H9 (cell line): ENCODE data around the gene FBXO34. TPM values are rescaled to one million over a fixed set of nuclear protein-coding genes. Genes with fewer than 3 reads are reported as not detected.

Experiments
- DNase-seq: peaks from one replicate; pipeline ENCODE4 v3.0.0-alpha.2; 2017
- H2AFZ ChIP-seq: one replicate; pipeline ENCODE4 v1.6.1; 2013; ENCODE audit warnings: mild to moderate bottlenecking, low read length, control low read depth, moderate library complexity
- H2AK5ac ChIP-seq: 2 replicates; pipeline ENCODE4 v1.6.1; 2013; ENCODE audit warnings: low read length, control low read depth, mixed read lengths; ENCODE audit not compliant: insufficient read length
- H2BK120ac ChIP-seq: one replicate; pipeline ENCODE4 v1.6.1; 2013; ENCODE audit warnings: low read depth, mild to moderate bottlenecking, low read length, control low read depth, inconsistent platforms; ENCODE audit not compliant: poor library complexity, severe bottlenecking
- H2BK12ac ChIP-seq: 2 replicates; pipeline ENCODE4 v1.6.1; 2013; ENCODE audit warnings: low read length, control low read depth, mixed read lengths, low read depth; ENCODE audit not compliant: insufficient read length
- H2BK15ac ChIP-seq: 2 replicates; pipeline ENCODE4 v1.6.1; 2013; ENCODE audit warnings: low read depth, low read length, control low read depth
- H2BK20ac ChIP-seq: one replicate; pipeline ENCODE4 v1.6.1; 2013; ENCODE audit warnings: low read depth, mild to moderate bottlenecking, low read length, control low read depth, inconsistent platforms; ENCODE audit not compliant: poor library complexity, severe bottlenecking
- H2BK5ac ChIP-seq: 2 replicates; pipeline ENCODE4 v1.6.1; 2013; ENCODE audit warnings: low read length, control low read depth, mixed read lengths; ENCODE audit not compliant: insufficient read length
- H3K14ac ChIP-seq: 2 replicates; pipeline ENCODE4 v1.6.1; 2013; ENCODE audit warnings: low read length, control low read depth; ENCODE audit not compliant: insufficient read depth
- H3K18ac ChIP-seq: 2 replicates; pipeline ENCODE4 v1.6.1; 2013; ENCODE audit warnings: low read depth, mild to moderate bottlenecking, mixed read lengths, low read length, control low read depth; ENCODE audit not compliant: insufficient read length
- H3K23ac ChIP-seq: 2 replicates; pipeline ENCODE4 v1.6.1; 2013; ENCODE audit warnings: low read length, control low read depth, mixed read lengths, low read depth; ENCODE audit not compliant: insufficient read length
- H3K23me2 ChIP-seq: 2 replicates; pipeline ENCODE4 v1.6.1; 2013; ENCODE audit warnings: low read depth, mild to moderate bottlenecking, mixed read lengths, low read length, control low read depth; ENCODE audit not compliant: insufficient read length, poor library complexity, severe bottlenecking
- H3K27ac ChIP-seq: 2 replicates; pipeline ENCODE4 v1.5.1; 2013; ENCODE audit warnings: low read length, control low read depth, mixed read lengths, low read depth; ENCODE audit not compliant: insufficient read length
- H3K27me3 ChIP-seq: 2 replicates; pipeline ENCODE4 v1.6.1; 2013; ENCODE audit warnings: low read length, control low read depth, inconsistent platforms; ENCODE audit not compliant: insufficient read depth
- H3K4ac ChIP-seq: 2 replicates; pipeline ENCODE4 v1.6.1; 2013; ENCODE audit warnings: low read depth, mild to moderate bottlenecking, control low read depth, inconsistent platforms, low read length, moderate library complexity
- H3K4me1 ChIP-seq: 2 replicates; pipeline ENCODE4 v1.6.1; 2013; ENCODE audit warnings: low read length, control low read depth, inconsistent platforms; ENCODE audit not compliant: insufficient read depth
- H3K4me2 ChIP-seq: 2 replicates; pipeline ENCODE4 v1.6.1; 2013; ENCODE audit warnings: low read length, control low read depth, mixed read lengths; ENCODE audit not compliant: insufficient read length, insufficient read depth
- H3K56ac ChIP-seq: 2 replicates; pipeline ENCODE4 v1.6.1; 2013; ENCODE audit warnings: low read depth, mild to moderate bottlenecking, mixed read lengths, low read length, control low read depth; ENCODE audit not compliant: insufficient read length
- H3K79me1 ChIP-seq: 2 replicates; pipeline ENCODE4 v1.6.1; 2013; ENCODE audit warnings: low read depth, mild to moderate bottlenecking, moderate library complexity, low read length, control low read depth, inconsistent platforms; ENCODE audit not compliant: insufficient read depth, poor library complexity, severe bottlenecking
- H3K79me2 ChIP-seq: 2 replicates; pipeline ENCODE4 v1.6.1; 2013; ENCODE audit warnings: low read length, control low read depth, inconsistent platforms; ENCODE audit not compliant: insufficient read depth
- H3K9ac ChIP-seq: 2 replicates; pipeline ENCODE4 v1.6.1; 2013; ENCODE audit warnings: low read length, control low read depth, mixed read lengths; ENCODE audit not compliant: insufficient read length; ENCODE audit errors: extremely low read depth
- H3K9me3 ChIP-seq: one replicate; pipeline ENCODE4 v1.6.1; 2013; ENCODE audit warnings: low read depth, low read length, inconsistent platforms; ENCODE audit not compliant: control insufficient read depth
- H3T11ph ChIP-seq: one replicate; pipeline ENCODE4 v1.6.1; 2013; ENCODE audit warnings: mild to moderate bottlenecking, low read length, control low read depth, inconsistent platforms
- H4K20me1 ChIP-seq: one replicate; pipeline ENCODE4 v1.6.1; 2013; ENCODE audit not compliant: control insufficient read depth, insufficient read length, insufficient read depth
- H4K5ac ChIP-seq: 2 replicates; pipeline ENCODE4 v1.6.1; 2013; ENCODE audit warnings: low read depth, mild to moderate bottlenecking, mixed read lengths, low read length, control low read depth; ENCODE audit not compliant: insufficient read length
- H4K8ac ChIP-seq: replicated peaks from 2 replicates; pipeline ENCODE4 v1.6.1; 2013; ENCODE audit warnings: low read length, control low read depth, mixed read lengths, low read depth; ENCODE audit not compliant: insufficient read length
- H4K91ac ChIP-seq: 2 replicates; pipeline ENCODE4 v1.6.1; 2013; ENCODE audit warnings: low read depth, mild to moderate bottlenecking, moderate library complexity, mixed read lengths, low read length, control low read depth; ENCODE audit not compliant: insufficient read length
- H3K27ac Mint-ChIP-seq, 3 experiments: 2 replicates in 2 of 3; 3 replicates in 1 of 3; pipeline ENCODE4 v1.8.0; 2020 to 2021; ENCODE audit warnings: mixed read lengths in 3 of 3, mild to moderate bottlenecking in 1 of 3, moderate library complexity in 1 of 3
- H3K27me3 Mint-ChIP-seq: 2 replicates; pipeline ENCODE4 v1.8.0; 2021; ENCODE audit warnings: low read depth, mild to moderate bottlenecking, moderate library complexity, mixed read lengths
- H3K36me3 Mint-ChIP-seq, 3 experiments: 2 replicates in 2 of 3; 3 replicates in 1 of 3; pipeline ENCODE4 v1.8.0; 2020 to 2021; ENCODE audit warnings: low read depth in 3 of 3, mixed read lengths in 3 of 3; ENCODE audit not compliant: insufficient read depth in 1 of 3
- H3K4me1 Mint-ChIP-seq, 2 experiments: 2 replicates each; pipeline ENCODE4 v1.8.0; 2020; ENCODE audit warnings: mixed read lengths in 2 of 2
- H3K4me3 Mint-ChIP-seq, 2 experiments: 2 replicates in 1 of 2; 3 replicates in 1 of 2; pipeline ENCODE4 v1.8.0; 2020 to 2021; ENCODE audit warnings: mild to moderate bottlenecking in 2 of 2, mixed read lengths in 2 of 2, moderate library complexity in 1 of 2
- H3K9me3 Mint-ChIP-seq, 2 experiments: 2 replicates in 1 of 2; 3 replicates in 1 of 2; pipeline ENCODE4 v1.8.0; 2020; ENCODE audit warnings: mild to moderate bottlenecking in 2 of 2, mixed read lengths in 2 of 2, moderate library complexity in 1 of 2
- CTCF ChIP-seq: fragments of 200-600 bp; sonication (generic); conservative IDR thresholded peaks from 3 replicates; pipeline ENCODE4 v1.8.0; 2021; ENCODE audit warnings: antibody characterized with exemption, mild to moderate bottlenecking
- WGBS: extraction: QIAGEN DNeasy Blood & Tissue Kit; methylation state at CpG from one replicate; pipeline ENCODE4 v1.1.7; 2013; ENCODE audit warnings: missing lambda C conversion rate, low lambda C conversion rate, mixed read lengths; ENCODE audit not compliant: insufficient read length; ENCODE audit errors: extremely low coverage; 5-methylcytosine and 5-hydroxymethylcytosine counted together
- total RNA-seq: library from RNA; stranded (reverse); gene quantifications from 2 replicates; pipeline ENCODE4 v1.2.1, GENCODE V29; 2021

Gene FBXO34
- total RNA-seq, 1 experiment from 2014 or later = 12.0 TPM

GRCh38 chr14:55333711-55334485 is 62.7 kb downstream of the FBXO34 start:
- H3K4ac ChIP-seq = no peak overlapping the region
- no peaks in the 10 kb centered on the region; the same call in 1 of the 2 replicates for H3K4me1 ChIP-seq
- H3K79me1 ChIP-seq = peaks cover 6% of the 10 kb centered on the region
- no peak overlapping the region for H4K8ac ChIP-seq
- H3K56ac ChIP-seq = no peak overlapping the region
- H4K91ac ChIP-seq = no peak overlapping the region
- DNase-seq = no peak
- Mint-ChIP-seq H3K9me3 (no peaks in the 10 kb centered on the region), H3K27ac (peak overlapping the region in 1 of 3 experiments; percentile 35; a peak in 1 of 7 replicates), H3K4me1 (peaks cover 11 to 13% of the 10 kb centered on the region in 2 experiments), H3K4me3 (no peak overlapping the region), H3K36me3 (no peaks in the 10 kb centered on the region; a peak in 1 of 7 replicates), H3K27me3 (no peaks in the 10 kb centered on the region)
- H3K27me3 ChIP-seq = no peaks in the 10 kb centered on the region
- H2AK5ac ChIP-seq = no peak overlapping the region
- no peak overlapping the region for H3K9ac ChIP-seq
- no peak overlapping the region for H3K23ac ChIP-seq
- H2BK5ac ChIP-seq = no peak overlapping the region
- H3K18ac ChIP-seq = no peak overlapping the region
- H3K79me2 ChIP-seq = no peaks in the 10 kb centered on the region
- H2BK15ac ChIP-seq = no peak overlapping the region
- no peak overlapping the region for H3K14ac ChIP-seq
- H2BK12ac ChIP-seq = no peak overlapping the region
- no peaks in the 10 kb centered on the region for H3K23me2 ChIP-seq
- H2BK20ac ChIP-seq = no peak overlapping the region
- H3K4me2 ChIP-seq = no peak overlapping the region
- no peaks in the 10 kb centered on the region for H4K20me1 ChIP-seq
- no peak overlapping the region for H3T11ph ChIP-seq
- no peak for TF ChIP-seq CTCF
- no peak overlapping the region for H4K5ac ChIP-seq
- H2AFZ ChIP-seq = no peak overlapping the region
- H2BK120ac ChIP-seq = no peak overlapping the region
- no peaks in the 10 kb centered on the region for H3K9me3 ChIP-seq
- no CpG with 5 or more reads among the region's 4 CpGs for WGBS
- no peak overlapping the region for H3K27ac ChIP-seq
